HG03520 (cell line): ENCODE results near the gene PXDC1.
"Not testable (repeated sequence)": the region's sequence is repeated elsewhere in the genome, so short reads cannot be mapped to it uniquely, and the experiment has no call there.

Source experiments
- ATAC-seq: cut with Tn5 transposase; IDR thresholded peaks from one replicate; pipeline ENCODE4 v1.9.1; 2021; ENCODE audit warnings: mild to moderate bottlenecking, moderate library complexity; ENCODE audit not compliant: unreplicated experiment

Gene PXDC1

DNA sequence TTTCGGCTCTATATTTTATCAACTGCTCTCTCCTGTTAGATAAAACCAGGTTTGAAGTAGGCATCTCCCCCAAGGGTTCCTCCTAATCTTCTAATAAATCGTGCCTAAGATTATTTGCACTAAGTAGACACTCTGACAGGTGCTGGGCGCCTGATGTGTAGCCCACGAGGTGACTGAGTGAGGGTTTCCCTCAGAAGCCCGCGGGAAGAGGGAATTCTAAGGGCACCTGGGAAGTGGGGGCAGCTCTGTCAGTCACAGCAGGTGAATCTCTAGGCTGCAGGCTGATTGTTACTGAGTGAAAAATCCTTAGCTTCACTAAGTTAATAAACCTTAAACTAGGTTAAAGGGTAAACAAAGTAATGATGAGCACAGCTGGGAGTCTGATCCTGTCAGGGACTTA, 68.2 kb downstream of the PXDC1 start:
- no peak for ATAC-seq

- no peak for ATAC-seq
Measured at GRCh38 chr6:3678946-3679345, 72.6 kb downstream of the PXDC1 start.

DNA sequence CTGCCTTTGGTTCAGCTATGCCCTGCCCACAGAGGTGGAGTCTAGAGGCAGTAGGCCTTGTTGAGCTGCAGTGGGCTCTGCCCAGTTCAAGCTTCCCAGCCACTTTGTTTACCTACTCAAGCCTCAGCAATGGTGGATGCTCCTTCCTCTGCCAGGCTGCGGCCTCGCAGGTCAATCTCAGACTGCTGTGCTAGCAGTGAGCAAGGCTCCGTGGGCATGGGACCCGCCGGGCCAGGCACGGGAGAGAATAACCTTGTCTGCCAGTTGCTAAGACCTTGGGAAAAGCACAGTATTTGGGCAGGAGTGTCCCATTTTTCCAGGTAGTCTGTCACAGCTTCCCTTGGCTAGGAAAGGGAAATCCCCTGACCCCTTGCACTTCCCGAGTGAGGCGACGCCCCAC, 73.8 kb downstream of the PXDC1 start:
- not testable (repeated sequence) for ATAC-seq

DNA sequence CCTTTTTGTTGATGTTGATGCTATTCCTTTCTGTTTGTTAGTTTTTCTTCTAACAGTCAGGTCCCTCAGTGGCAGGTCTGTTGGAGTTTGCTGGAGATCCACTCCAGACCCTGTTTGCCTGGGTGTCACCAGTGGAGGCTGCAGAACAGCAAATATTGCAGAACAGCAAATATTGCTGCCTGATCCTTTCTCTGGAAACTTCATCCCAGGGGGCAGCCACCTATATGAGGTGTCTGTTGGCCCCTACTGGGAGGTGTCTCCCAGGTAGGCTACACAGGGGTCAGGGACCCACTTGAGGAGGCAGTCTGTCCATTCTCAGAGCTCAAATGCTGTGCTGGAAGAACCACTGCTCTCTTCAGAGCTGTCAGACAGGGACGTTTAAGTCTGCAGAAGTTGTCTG, 74.2 kb downstream of the PXDC1 start:
- not testable (repeated sequence) for ATAC-seq
